HepG2 (cell line): ENCODE measurements around the gene IQGAP2. TPM values are rescaled to one million over a fixed set of nuclear protein-coding genes. Genes with fewer than 3 reads are reported as not detected.

Source experiments
- CEBPG ChIP-seq: IDR thresholded peaks from 2 replicates; pipeline ENCODE4 v1.6.1; 2016
- GATA4 ChIP-seq: sonication (generic); IDR thresholded peaks from 2 replicates; pipeline ENCODE4 v1.6.1; 2016; ENCODE audit warnings: antibody characterized with exemption, low read depth, borderline replicate concordance
- KLF15 ChIP-seq: sonication (generic); formaldehyde crosslinking; IDR thresholded peaks from 2 replicates; pipeline ENCODE4 v1.8.1; 2023; ENCODE audit warnings: borderline replicate concordance, mild to moderate bottlenecking, inconsistent platforms, missing genetic modification reagents, mixed read lengths
- KLF16 ChIP-seq, 2 experiments: sonication (generic) in 1 of 2; formaldehyde crosslinking in 1 of 2; IDR thresholded peaks; 2 replicates each; pipeline versions ENCODE4 v1.6.1 to v1.8.0; 2016 to 2023; ENCODE audit warnings: missing genetic modification reagents in 2 of 2, missing compliant biosample characterization in 1 of 2
- MXD4 ChIP-seq: IDR thresholded peaks from 2 replicates; pipeline ENCODE4 v1.6.1; 2016; ENCODE audit warnings: mild to moderate bottlenecking, missing biosample characterization, missing genetic modification reagents
- MYC ChIP-seq: sonication (generic); formaldehyde crosslinking; IDR thresholded peaks from 2 replicates; pipeline ENCODE4 v1.9.0; 2021; ENCODE audit warnings: missing genetic modification reagents, borderline replicate concordance
- NBN ChIP-seq: fragments of 450-650 bp; conservative IDR thresholded peaks from 2 replicates; pipeline ENCODE4 v1.6.1; 2017
- NFIC ChIP-seq: IDR thresholded peaks from 2 replicates; pipeline ENCODE4 v1.6.1; 2012; ENCODE audit warnings: mild to moderate bottlenecking, low read length, inconsistent platforms
- NFYB ChIP-seq: sonication (generic); formaldehyde crosslinking; IDR thresholded peaks from 2 replicates; pipeline ENCODE4 v1.4.0; 2020; ENCODE audit warnings: missing genetic modification reagents
- PHF20 ChIP-seq: sonication (generic); formaldehyde crosslinking; IDR thresholded peaks from 2 replicates; pipeline ENCODE4 v1.5.0; 2020; ENCODE audit warnings: mild to moderate bottlenecking, missing genetic modification reagents
- SCMH1 ChIP-seq: sonication (generic); formaldehyde crosslinking; IDR thresholded peaks from 2 replicates; pipeline ENCODE4 v1.9.0; 2021; ENCODE audit warnings: missing genetic modification reagents, mild to moderate bottlenecking, borderline replicate concordance
- SIN3A ChIP-seq: IDR thresholded peaks from 2 replicates; pipeline ENCODE4 v1.6.1; 2011; ENCODE audit warnings: low read depth, mild to moderate bottlenecking, control low read depth, low read length, borderline replicate concordance
- SSRP1 ChIP-seq: IDR thresholded peaks from 2 replicates; pipeline ENCODE4 v1.6.1; 2016; ENCODE audit warnings: control low read depth
- ZBTB7A ChIP-seq: sonication (generic); formaldehyde crosslinking; IDR thresholded peaks from 2 replicates; pipeline ENCODE4 v1.8.0; 2022; ENCODE audit warnings: mild to moderate bottlenecking, missing genetic modification reagents
- ZFP1 ChIP-seq: IDR thresholded peaks from 2 replicates; pipeline ENCODE4 v1.6.1; 2016
- ZFP36L2 ChIP-seq: sonication (generic); formaldehyde crosslinking; IDR thresholded peaks from 2 replicates; pipeline ENCODE4 v1.4.0; 2020; ENCODE audit warnings: missing genetic modification reagents
- ZNF101 ChIP-seq: sonication (generic); formaldehyde crosslinking; IDR thresholded peaks from 2 replicates; pipeline ENCODE4 v1.4.0; 2020; ENCODE audit warnings: mild to moderate bottlenecking, low read depth, missing genetic modification reagents, borderline replicate concordance
- ZNF160 ChIP-seq: sonication (generic); formaldehyde crosslinking; IDR thresholded peaks from 2 replicates; pipeline ENCODE4 v1.8.0; 2022; ENCODE audit warnings: mild to moderate bottlenecking, inconsistent platforms, missing genetic modification reagents
- ZNF260 ChIP-seq: sonication (generic); formaldehyde crosslinking; IDR thresholded peaks from 2 replicates; pipeline ENCODE4 v1.4.0; 2020; ENCODE audit warnings: missing genetic modification reagents, low read depth, mild to moderate bottlenecking, borderline replicate concordance
- ZNF431 ChIP-seq: sonication (generic); formaldehyde crosslinking; IDR thresholded peaks from 2 replicates; pipeline ENCODE4 v1.9.0; 2022; ENCODE audit warnings: missing genetic modification reagents, low read depth, mild to moderate bottlenecking, borderline replicate concordance
- ZNF564 ChIP-seq: sonication (generic); formaldehyde crosslinking; IDR thresholded peaks from 2 replicates; pipeline ENCODE4 v1.8.1; 2023; ENCODE audit warnings: mild to moderate bottlenecking, missing genetic modification reagents
- ZNF629 ChIP-seq: sonication (generic); formaldehyde crosslinking; conservative IDR thresholded peaks from 2 replicates; pipeline ENCODE4 v1.5.0; 2020; ENCODE audit warnings: missing genetic modification reagents
- ZNF7 ChIP-seq: IDR thresholded peaks from 2 replicates; pipeline ENCODE4 v1.6.1; 2016; ENCODE audit warnings: missing biosample characterization, missing genetic modification reagents
- ZNF703 ChIP-seq: sonication (generic); formaldehyde crosslinking; IDR thresholded peaks from 2 replicates; pipeline ENCODE4 v1.5.1; 2020; ENCODE audit warnings: missing genetic modification reagents, mild to moderate bottlenecking, moderate library complexity, borderline replicate concordance
- ZNF724P ChIP-seq: sonication (generic); formaldehyde crosslinking; IDR thresholded peaks from 2 replicates; pipeline ENCODE4 v1.8.0; 2022; ENCODE audit warnings: missing genetic modification reagents, borderline replicate concordance
- ZNF788 ChIP-seq: sonication (generic); formaldehyde crosslinking; IDR thresholded peaks from 2 replicates; pipeline ENCODE4 v1.5.0; 2020; ENCODE audit warnings: mild to moderate bottlenecking, missing genetic modification reagents, borderline replicate concordance
- ZNF790 ChIP-seq: sonication (generic); formaldehyde crosslinking; IDR thresholded peaks from 2 replicates; pipeline ENCODE4 v1.8.0; 2022; ENCODE audit warnings: missing genetic modification reagents, mild to moderate bottlenecking, borderline replicate concordance
- polyA plus RNA-seq, 8 experiments: library from polyadenylated mRNA; depleted of rRNA in 3 of 8; stranded (reverse) in 7 of 8; unstranded in 1 of 8; fragments of >200 nt; fragmentation: Illumina TruSeq in 4 of 8; extraction: Trizol in 4 of 8; gene quantifications; 2 replicates each; pipeline versions ENCODE4 v1.2.1 to v1.2.3, GENCODE V29; 2011 to 2016; ENCODE audit warnings: low read depth in 4 of 8, missing spikeins in 1 of 8, mixed read lengths in 1 of 8; ENCODE audit not compliant: insufficient read depth in 1 of 8
- total RNA-seq, 5 experiments: library from RNA; depleted of rRNA; stranded (reverse); fragments of >200 nt; fragmentation: Illumina TruSeq; extraction: Trizol; gene quantifications; 2 replicates each; pipeline ENCODE4 v1.2.3, GENCODE V29; 2016; ENCODE audit warnings: low read depth in 1 of 5
- TF ChIP-seq, protein P1 (sequence below): sonication (generic); formaldehyde crosslinking; IDR thresholded peaks from 2 replicates; pipeline ENCODE4 v1.8.0; 2022; ENCODE audit warnings: missing genetic modification reagents, low read depth, mild to moderate bottlenecking, borderline replicate concordance
- TF ChIP-seq, protein P2 (sequence below): sonication (generic); formaldehyde crosslinking; IDR thresholded peaks from 2 replicates; pipeline ENCODE4 v1.8.0; 2022; ENCODE audit warnings: missing genetic modification reagents, mild to moderate bottlenecking, borderline replicate concordance

IQGAP2 gene
- total and polyA plus RNA-seq, 2 of the 13 experiments (the other 11 are each of a cell fraction or from before 2014, with no cell fraction given) = 35.2 to 83.3 TPM

DNA sequence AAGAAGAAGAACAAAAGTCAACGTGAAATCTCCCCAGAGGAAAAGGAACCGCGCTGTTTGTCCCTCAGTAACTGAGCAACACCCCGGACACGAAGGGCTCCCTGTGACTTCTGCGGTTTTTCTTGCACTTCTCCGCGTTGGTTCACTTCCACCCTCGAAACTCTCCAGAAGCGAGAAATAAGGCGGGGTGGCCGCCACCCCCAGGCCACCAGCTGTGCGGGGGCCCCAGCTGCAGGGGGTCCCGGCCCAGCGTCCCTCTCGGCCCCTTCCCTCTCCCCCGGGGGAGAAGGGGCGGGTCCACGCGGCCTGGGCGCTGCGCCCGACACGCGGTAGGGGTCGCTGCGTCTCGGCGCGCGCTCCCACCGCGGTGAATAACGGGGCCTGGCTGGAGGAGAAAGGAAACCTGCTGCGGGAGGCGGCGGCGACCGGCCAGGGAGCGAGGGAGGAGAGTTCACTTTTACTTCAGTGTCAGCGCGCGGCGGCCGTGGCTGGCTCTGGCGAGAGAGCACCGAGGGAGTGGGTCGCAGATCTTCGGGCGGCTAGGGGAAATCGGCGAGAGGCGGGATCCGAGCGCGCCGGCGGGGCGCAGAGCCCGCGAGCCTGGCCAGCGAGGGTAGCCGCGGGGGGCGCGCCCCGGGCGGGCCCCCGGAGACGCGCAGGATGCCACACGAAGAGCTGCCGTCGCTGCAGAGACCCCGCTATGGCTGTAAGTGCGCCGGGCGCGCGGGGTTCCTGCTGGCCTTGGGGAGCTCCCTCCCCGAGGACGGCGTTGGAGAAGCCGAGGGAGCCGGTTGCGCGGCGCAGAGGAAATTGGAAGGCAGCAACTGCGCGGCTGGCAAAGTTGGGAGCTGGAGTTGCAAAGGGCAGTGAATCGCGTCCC lies at the start of gene IQGAP2 (continued):
- no peak for TF ChIP-seq ZNF724P (CRISPR knock-in tag)
- peak; percentile 22; the same call in 1 of the 2 replicates for TF ChIP-seq ZNF629
- TF ChIP-seq KLF15 (CRISPR knock-in tag) = no peak; the same call in 1 of the 2 replicates
- TF ChIP-seq GATA4 = no peak
- TF ChIP-seq ZBTB7A (CRISPR knock-in tag) = peak; percentile 95
- TF ChIP-seq, protein P1, sequence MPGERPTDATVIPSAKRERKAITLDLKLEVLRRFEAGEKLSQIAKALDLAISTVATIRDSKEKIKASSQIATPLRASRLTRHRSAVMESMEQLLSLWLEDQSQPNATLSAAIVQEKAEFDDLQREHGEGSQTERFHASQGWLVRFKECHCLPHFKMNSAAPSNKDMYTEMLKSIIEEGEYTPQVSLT (CRISPR knock-in tag) = no peak
- peak in 1 of 2 experiments; percentile 89; a peak in 2 of 4 replicates for TF ChIP-seq KLF16 (CRISPR knock-in tag; IDR thresholded peaks at IDR 0.05)
- peak; percentile 35; the same call in 1 of the 2 replicates for TF ChIP-seq CEBPG (CRISPR knock-in tag)
- no peak for TF ChIP-seq ZNF431 (CRISPR knock-in tag)
- TF ChIP-seq MYC = peak; percentile 94
- TF ChIP-seq SSRP1 (CRISPR knock-in tag) = no peak
- TF ChIP-seq ZNF101 (CRISPR knock-in tag) = no peak
- no peak for TF ChIP-seq ZFP36L2
- TF ChIP-seq ZNF703 = 0 out of 2 replicates have a peak, but pooled peaks have one; percentile 40
- peak; percentile 62; the same call in 1 of the 2 replicates for TF ChIP-seq SIN3A
- TF ChIP-seq NFYB (CRISPR knock-in tag) = no peak
- TF ChIP-seq ZNF790 (CRISPR knock-in tag) = no peak
- TF ChIP-seq, protein P2, sequence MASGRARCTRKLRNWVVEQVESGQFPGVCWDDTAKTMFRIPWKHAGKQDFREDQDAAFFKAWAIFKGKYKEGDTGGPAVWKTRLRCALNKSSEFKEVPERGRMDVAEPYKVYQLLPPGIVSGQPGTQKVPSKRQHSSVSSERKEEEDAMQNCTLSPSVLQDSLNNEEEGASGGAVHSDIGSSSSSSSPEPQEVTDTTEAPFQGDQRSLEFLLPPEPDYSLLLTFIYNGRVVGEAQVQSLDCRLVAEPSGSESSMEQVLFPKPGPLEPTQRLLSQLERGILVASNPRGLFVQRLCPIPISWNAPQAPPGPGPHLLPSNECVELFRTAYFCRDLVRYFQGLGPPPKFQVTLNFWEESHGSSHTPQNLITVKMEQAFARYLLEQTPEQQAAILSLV (CRISPR knock-in tag) = peak; percentile 60; the same call in 1 of the 2 replicates
- TF ChIP-seq ZFP1 (CRISPR knock-in tag) = no peak
- no peak for TF ChIP-seq PHF20 (CRISPR knock-in tag)
- no peak for TF ChIP-seq NFIC
- TF ChIP-seq ZNF160 (CRISPR knock-in tag) = peak; percentile 58; the same call in 1 of the 2 replicates
- TF ChIP-seq NBN = no peak
- no peak for TF ChIP-seq ZNF7 (CRISPR knock-in tag)
- no peak for TF ChIP-seq ZNF260 (CRISPR knock-in tag)
- TF ChIP-seq ZNF788 = peak; percentile 58; the same call in 1 of the 2 replicates
- no peak for TF ChIP-seq MXD4 (CRISPR knock-in tag)
- TF ChIP-seq SCMH1 (CRISPR knock-in tag) = no peak
- TF ChIP-seq ZNF564 (CRISPR knock-in tag) = 0 out of 2 replicates have a peak, but pooled peaks have one; percentile 75
